NCI-H1930 (cell line): ENCODE measurements around the gene ID1.
"Not testable (repeated sequence)": the region's sequence is repeated elsewhere in the genome, so short reads cannot be mapped to it uniquely, and the experiment has no call there.

Experiments used
- DNase-seq, 2 experiments: peaks; one replicate each; lab custom pipeline; 2025; lab: John Stamatoyannopoulos, UW

Gene ID1

DNA sequence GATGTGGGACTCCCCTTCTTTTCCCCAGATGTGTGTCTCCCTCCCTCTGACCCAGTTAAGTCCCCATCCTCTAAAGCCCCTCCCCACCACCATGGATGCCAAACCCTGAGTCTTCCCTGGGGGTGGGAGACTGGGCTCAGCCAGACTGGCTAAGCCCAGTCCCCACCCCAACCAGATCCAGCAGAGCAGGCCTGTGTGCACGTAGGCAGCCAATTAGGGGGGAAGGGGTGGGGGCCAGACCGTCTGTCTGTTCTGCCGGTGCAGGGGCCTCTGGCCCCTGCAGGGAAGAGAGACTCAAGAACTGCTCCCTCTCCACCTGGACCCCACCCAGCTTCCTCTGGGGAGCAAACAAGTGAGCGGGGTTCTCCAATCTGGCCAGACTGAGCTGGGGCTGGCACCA, 33.2 kb downstream of the ID1 start:
- no peak for DNase-seq

DNA sequence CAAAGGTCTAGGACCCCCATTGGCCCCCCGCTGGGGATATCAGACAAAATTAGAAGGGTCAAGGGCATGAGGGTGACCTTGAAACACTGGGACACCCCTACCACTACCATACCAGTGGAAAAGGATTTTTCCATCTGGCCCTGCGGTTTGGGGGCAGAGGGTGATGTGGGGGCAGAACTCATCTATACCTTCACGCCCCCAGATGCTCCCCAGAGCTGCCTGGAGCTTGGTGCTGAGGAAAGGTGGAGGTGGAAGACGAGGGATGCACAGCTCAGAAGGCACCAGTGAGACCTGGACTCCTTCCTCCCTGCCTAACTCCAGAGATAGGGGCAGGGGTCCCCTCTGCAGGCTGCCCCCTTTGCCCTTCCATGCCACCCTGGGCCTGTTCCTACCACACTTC, 33.7 kb downstream of the ID1 start:
- DNase-seq: no peak

GRCh38 chr20:31640259-31640658, 35.2 kb downstream of the ID1 start:
- DNase-seq: no peak

DNA sequence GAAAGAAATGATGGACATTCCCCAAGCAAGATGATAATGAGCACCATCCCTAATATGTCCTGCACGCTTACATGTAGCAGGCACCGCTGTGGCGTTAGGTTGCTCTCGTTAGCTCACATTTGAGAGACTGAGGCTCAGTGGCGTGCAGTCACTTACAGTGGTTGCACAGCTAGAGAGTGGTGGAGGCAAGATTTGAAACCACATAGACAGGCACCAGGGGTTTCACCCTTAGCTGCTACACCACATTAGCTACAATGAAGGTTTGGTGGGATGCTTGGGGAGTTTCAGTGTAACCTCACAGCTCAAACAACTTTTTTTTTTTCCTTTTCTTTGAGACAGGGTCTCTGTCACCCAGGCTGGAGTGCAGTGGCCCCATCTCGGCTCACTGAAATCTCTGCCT, 36.3 kb downstream of the ID1 start:
- DNase-seq: no peak

GRCh38 chr20:31642837-31643236, 37.7 kb downstream of the ID1 start:
- no peak for DNase-seq

DNA sequence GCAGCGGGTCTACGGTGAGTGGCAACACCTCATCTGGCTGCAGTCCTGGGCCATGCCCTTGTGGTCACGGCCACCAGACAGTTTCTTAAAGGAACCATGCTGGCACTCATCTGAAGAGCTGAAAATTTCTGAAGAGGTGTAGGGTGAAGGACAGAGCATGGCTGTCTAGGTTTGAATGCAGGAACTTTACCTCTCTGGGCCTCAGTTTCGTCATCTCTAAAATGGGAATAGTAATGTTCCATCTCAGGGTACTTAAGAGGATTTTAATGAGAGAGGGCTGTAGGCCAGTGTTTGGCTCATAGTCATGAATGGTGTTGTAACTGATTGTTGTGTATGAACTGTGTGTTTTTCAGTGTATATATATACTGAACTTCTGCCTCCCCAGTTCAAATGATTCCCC, 38.4 kb downstream of the ID1 start:
- no peak for DNase-seq

GRCh38 chr20:31644701-31645100, 39.6 kb downstream of the ID1 start:
- DNase-seq: no peak

DNA sequence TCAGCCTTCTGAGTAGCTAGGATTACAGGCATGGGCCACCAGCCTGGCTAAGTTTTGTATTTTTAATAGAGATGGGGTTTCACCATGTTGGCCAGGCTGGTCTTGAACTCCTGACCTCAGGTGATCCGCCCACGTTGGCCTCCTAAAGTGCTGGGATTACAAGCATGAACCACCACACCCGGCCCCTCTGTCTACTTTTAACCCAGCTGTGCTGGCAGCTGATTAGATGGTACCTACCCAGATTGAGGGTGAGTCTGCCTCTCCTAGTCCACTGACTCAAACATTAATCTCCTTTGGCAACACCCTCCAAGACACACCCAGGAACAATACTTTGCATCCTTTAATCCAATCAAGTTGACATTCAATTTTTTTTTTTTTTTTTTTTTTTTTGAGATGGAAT, 43.0 kb downstream of the ID1 start:
- not testable (repeated sequence) for DNase-seq

DNA sequence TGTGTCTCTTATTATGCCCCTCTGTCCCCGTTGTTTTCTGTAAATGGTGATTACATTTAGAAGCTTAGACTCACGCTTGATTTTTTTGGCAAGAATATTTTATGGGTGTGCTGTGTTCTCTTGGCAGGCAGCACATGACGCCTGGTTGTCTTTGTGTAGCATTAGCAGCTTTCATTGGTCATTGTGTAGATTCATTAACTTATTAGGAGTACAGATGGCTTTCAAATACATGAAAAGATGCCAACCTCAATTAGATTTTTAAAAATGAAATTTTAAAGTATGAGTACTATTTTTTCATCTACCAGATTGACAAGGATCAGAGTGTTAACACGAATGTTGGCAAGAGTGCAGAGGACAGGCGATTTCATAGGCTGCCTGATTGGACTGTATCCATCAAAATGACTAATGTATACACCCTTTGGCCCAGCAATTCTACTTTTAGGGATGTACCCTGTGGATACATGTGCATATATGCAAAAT, 47.9 kb downstream of the ID1 start:
- no peak for DNase-seq

DNA sequence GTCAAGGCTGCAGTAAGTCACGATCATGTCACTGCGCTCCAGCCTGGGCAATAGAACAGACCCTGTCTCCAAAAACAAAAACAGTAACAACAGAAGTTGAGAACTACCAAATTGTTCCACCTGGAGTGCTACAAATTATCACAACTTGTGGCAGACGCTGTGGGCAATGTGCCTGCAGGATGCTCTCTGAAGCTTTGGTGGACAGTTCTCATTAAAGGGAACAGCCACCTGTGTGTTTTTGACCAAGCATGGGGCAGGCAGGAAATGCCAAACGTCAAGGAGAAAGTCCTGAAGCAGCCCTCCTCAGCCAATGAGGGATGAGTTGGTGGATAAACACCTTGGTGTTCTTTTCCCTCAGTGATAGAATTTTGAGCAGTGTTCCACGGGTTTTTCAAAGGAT, 48.5 kb downstream of the ID1 start:
- DNase-seq: no peak

DNA sequence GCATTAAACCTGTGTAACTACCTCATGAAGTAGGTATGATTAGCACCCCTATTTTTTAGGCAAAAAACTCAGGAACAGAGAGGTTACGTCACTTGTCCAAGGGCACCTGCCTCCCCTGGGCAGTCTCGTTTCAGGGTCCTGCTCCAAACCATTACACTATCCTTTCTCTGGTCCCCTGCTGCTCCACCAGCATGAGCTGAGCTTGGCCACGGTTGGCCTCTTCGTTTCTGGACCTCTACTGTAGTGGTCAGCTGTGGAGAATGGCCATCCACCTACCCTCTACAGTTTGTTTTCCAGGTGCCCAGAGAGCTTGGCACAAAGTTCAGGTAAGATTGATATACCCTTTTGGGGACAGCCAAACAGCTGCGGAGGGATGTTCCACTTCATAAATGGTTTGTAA, 49.4 kb downstream of the ID1 start:
- DNase-seq: no peak
